Neutrophil (primary cell): Measurements from ENCODE around the gene RAB34.
A peak's percentile ranks its signal among the peaks of the same experiment; 100 is the strongest.

Experiments used
- H3K27ac ChIP-seq: fragments of 200-600 bp; sonication (generic); 2 replicates; pipeline ENCODE4 v1.5.1; 2016; ENCODE audit warnings: mild to moderate bottlenecking, moderate library complexity
- H3K27me3 ChIP-seq: fragments of 200-600 bp; sonication (generic); 2 replicates; pipeline ENCODE4 v1.6.0; 2016; ENCODE audit warnings: mild to moderate bottlenecking
- H3K36me3 ChIP-seq: fragments of 200-600 bp; sonication (generic); 2 replicates; pipeline ENCODE4 v1.5.1; 2017
- H3K4me1 ChIP-seq, 2 experiments: fragments of 200-600 bp in 1 of 2; sonication (generic) in 1 of 2; 1 replicate in 1 of 2; 2 replicates in 1 of 2; pipeline versions ENCODE4 v1.5.1 to v1.6.1; 2013 to 2016; ENCODE audit warnings: low read depth in 1 of 2, low read length in 1 of 2, mild to moderate bottlenecking in 1 of 2, moderate library complexity in 1 of 2; ENCODE audit not compliant: control insufficient read depth in 1 of 2, insufficient read depth in 1 of 2
- H3K4me3 ChIP-seq, 2 experiments: fragments of 200-600 bp in 1 of 2; sonication (generic) in 1 of 2; 1 replicate in 1 of 2; 2 replicates in 1 of 2; pipeline ENCODE4 v1.5.1; 2013 to 2016; ENCODE audit warnings: low read depth in 1 of 2, low read length in 1 of 2, mild to moderate bottlenecking in 1 of 2, moderate library complexity in 1 of 2
- H3K9me3 ChIP-seq: fragments of 200-600 bp; sonication (generic); 2 replicates; pipeline ENCODE4 v1.5.1; 2016
- CTCF ChIP-seq: fragments of 200-600 bp; sonication (generic); IDR thresholded peaks from 2 replicates; pipeline ENCODE4 v1.5.1; 2016; ENCODE audit warnings: antibody characterized with exemption

The RAB34 gene

GRCh38 chr17:28750178-28751047 is 32.7 kb upstream of the RAB34 start:
- Histone ChIP-seq H3K9me3 (no peaks in the 10 kb centered on the region), H3K36me3 (no peaks in the 10 kb centered on the region), H3K4me1 (peaks cover 0 to 11% of the 10 kb centered on the region in 2 experiments), H3K27ac (no peak overlapping the region), H3K27me3 (peaks cover 21% of the 10 kb centered on the region), H3K4me3 (no peak overlapping the region)
- peak; percentile 100 for TF ChIP-seq CTCF

- Histone ChIP-seq H3K4me3 (no peak overlapping the region), H3K9me3 (no peaks in the 10 kb centered on the region), H3K36me3 (no peaks in the 10 kb centered on the region), H3K27ac (no peak overlapping the region), H3K4me1 (peaks cover 5 to 18% of the 10 kb centered on the region in 2 experiments), H3K27me3 (peaks cover 29% of the 10 kb centered on the region)
- no peak for TF ChIP-seq CTCF
Observed at GRCh38 chr17:28749516-28750177, 32.0 kb upstream of the RAB34 start.

- no peak for TF ChIP-seq CTCF
- H3K4me1 ChIP-seq = peaks cover 10 to 25% of the 10 kb centered on the region in 2 experiments
- no peaks in the 10 kb centered on the region for H3K9me3 ChIP-seq
- H3K4me3 ChIP-seq = no peak overlapping the region
- peaks cover 36% of the 10 kb centered on the region for H3K27me3 ChIP-seq
- no peak overlapping the region for H3K27ac ChIP-seq
- H3K36me3 ChIP-seq = no peaks in the 10 kb centered on the region
Observed at GRCh38 chr17:28748852-28749515, 31.3 kb upstream of the RAB34 start.

GRCh38 chr17:28747801-28748750 is 30.4 kb upstream of the RAB34 start:
- no peak overlapping the region for H3K4me3 ChIP-seq
- H3K4me1 ChIP-seq = peaks cover 15 to 32% of the 10 kb centered on the region in 2 experiments
- H3K27ac ChIP-seq = no peak overlapping the region
- peaks cover 41% of the 10 kb centered on the region for H3K27me3 ChIP-seq
- no peaks in the 10 kb centered on the region for H3K9me3 ChIP-seq
- no peaks in the 10 kb centered on the region for H3K36me3 ChIP-seq
- TF ChIP-seq CTCF = no peak
